Superior temporal gyrus (tissue), 1 donor: Measurements from ENCODE around the gene GPC6.
"Not testable (repeated sequence)": the region's sequence is repeated elsewhere in the genome, so short reads cannot be mapped to it uniquely, and the experiment has no call there.

Experiments used
- DNase-seq: peaks from one replicate; pipeline ENCODE4 v3.0.0-alpha.2; 2016; ENCODE audit errors: extremely low spot score

The GPC6 gene

GRCh38 chr13:94298346-94298745, 1071.7 kb downstream of the GPC6 start:
- no peak for DNase-seq

GRCh38 chr13:94300401-94300800, 1073.8 kb downstream of the GPC6 start:
- DNase-seq, result no peak

GRCh38 chr13:94301487-94301886, 1074.9 kb downstream of the GPC6 start:
- no peak for DNase-seq

- not testable (repeated sequence) for DNase-seq
These were observed 1076.4 kb downstream of the GPC6 start for GRCh38 chr13:94302847-94303565.

GRCh38 chr13:94303644-94304174, 1077.1 kb downstream of the GPC6 start:
- DNase-seq, result no peak

- DNase-seq, result no peak
These were observed 1078.4 kb downstream of the GPC6 start for GRCh38 chr13:94305033-94305432.

GRCh38 chr13:94305463-94305862, 1078.9 kb downstream of the GPC6 start:
- peak; percentile 47 for DNase-seq

GRCh38 chr13:94305934-94306333, 1079.3 kb downstream of the GPC6 start:
- DNase-seq, result no peak

- DNase-seq, result no peak
These were observed 1082.2 kb downstream of the GPC6 start for GRCh38 chr13:94308832-94309231.

GRCh38 chr13:94309576-94309975, 1083.0 kb downstream of the GPC6 start:
- DNase-seq, result peak; percentile 21

- peak; percentile 24 for DNase-seq
These were observed 1083.6 kb downstream of the GPC6 start for GRCh38 chr13:94309997-94310855.

GRCh38 chr13:94311893-94312292, 1085.3 kb downstream of the GPC6 start:
- no peak for DNase-seq

GRCh38 chr13:94312511-94313216, 1086.1 kb downstream of the GPC6 start:
- DNase-seq, result no peak

GRCh38 chr13:94313321-94313910, 1086.8 kb downstream of the GPC6 start:
- DNase-seq, result no peak

GRCh38 chr13:94313926-94314325, 1087.3 kb downstream of the GPC6 start:
- no peak for DNase-seq

GRCh38 chr13:94315188-94315587, 1088.6 kb downstream of the GPC6 start:
- DNase-seq, result no peak

- peak; percentile 22 for DNase-seq
These were observed 1090.5 kb downstream of the GPC6 start for GRCh38 chr13:94317063-94317491.

- no peak for DNase-seq
These were observed 1091.8 kb downstream of the GPC6 start for GRCh38 chr13:94318418-94318817.

GRCh38 chr13:94319501-94319900, 1092.9 kb downstream of the GPC6 start:
- no peak for DNase-seq

- DNase-seq, result no peak
These were observed 1096.5 kb downstream of the GPC6 start for GRCh38 chr13:94322925-94323763.
